Neural progenitor cell (in vitro differentiated cells): ENCODE measurements around the gene MYRIP. TPM values are rescaled to one million over a fixed set of nuclear protein-coding genes. Genes with fewer than 3 reads are reported as not detected.

Source experiments
- DNase-seq: peaks from one replicate; pipeline ENCODE4 v3.0.0-alpha.2; 2016; ENCODE audit warnings: low spot score
- H2AFZ ChIP-seq: fragments of 200-600 bp; sonication (generic); replicated peaks from 2 replicates; pipeline ENCODE4 v1.6.1; 2016; ENCODE audit warnings: antibody characterized with exemption
- H3F3A ChIP-seq: fragments of 200-600 bp; sonication (generic); 2 replicates; pipeline ENCODE4 v1.6.1; 2016; ENCODE audit warnings: antibody characterized with exemption, low read depth
- H3K27ac ChIP-seq: fragments of 200-600 bp; sonication (generic); 2 replicates; pipeline ENCODE4 v1.5.1; 2016; ENCODE audit warnings: mild to moderate bottlenecking
- H3K27me3 ChIP-seq: fragments of 200-600 bp; sonication (generic); 2 replicates; pipeline ENCODE4 v1.6.1; 2016; ENCODE audit warnings: mild to moderate bottlenecking, moderate library complexity
- H3K36me3 ChIP-seq: fragments of 200-600 bp; sonication (generic); 2 replicates; pipeline ENCODE4 v1.5.1; 2016
- H3K4me1 ChIP-seq: fragments of 200-600 bp; sonication (generic); 2 replicates; pipeline ENCODE4 v1.6.1; 2016; ENCODE audit warnings: mixed run types
- H3K4me2 ChIP-seq: fragments of 200-600 bp; sonication (generic); 2 replicates; pipeline ENCODE4 v1.6.1; 2016
- H3K4me3 ChIP-seq: fragments of 200-600 bp; sonication (generic); 2 replicates; pipeline ENCODE4 v1.5.1; 2016
- H3K79me2 ChIP-seq: fragments of 200-600 bp; sonication (generic); 2 replicates; pipeline ENCODE4 v1.6.1; 2016; ENCODE audit warnings: low read depth
- H3K9ac ChIP-seq: fragments of 200-600 bp; sonication (generic); 2 replicates; pipeline ENCODE4 v1.6.1; 2016
- H3K9me3 ChIP-seq: fragments of 200-600 bp; sonication (generic); 2 replicates; pipeline ENCODE4 v1.5.1; 2016; ENCODE audit warnings: low read depth
- H4K20me1 ChIP-seq: fragments of 200-600 bp; sonication (generic); 2 replicates; pipeline ENCODE4 v1.6.1; 2016; ENCODE audit warnings: low read depth
- H3K27ac Mint-ChIP-seq: 3 replicates; pipeline ENCODE4 v1.8.0; 2021; ENCODE audit warnings: mixed read lengths
- H3K27me3 Mint-ChIP-seq: 2 replicates; pipeline ENCODE4 v1.8.0; 2022; ENCODE audit warnings: low read depth, mild to moderate bottlenecking, inconsistent platforms, moderate library complexity, mixed read lengths; ENCODE audit not compliant: insufficient read depth
- H3K36me3 Mint-ChIP-seq: 3 replicates; pipeline ENCODE4 v1.8.0; 2021; ENCODE audit warnings: mixed read lengths
- H3K4me1 Mint-ChIP-seq: 3 replicates; pipeline ENCODE4 v1.8.0; 2021; ENCODE audit warnings: mixed read lengths
- H3K4me3 Mint-ChIP-seq: 3 replicates; pipeline ENCODE4 v1.8.0; 2021; ENCODE audit warnings: mild to moderate bottlenecking, moderate library complexity, mixed read lengths
- H3K9me3 Mint-ChIP-seq: 3 replicates; pipeline ENCODE4 v1.8.0; 2020; ENCODE audit warnings: mixed read lengths
- CTCF ChIP-seq: fragments of 200-600 bp; sonication (generic); IDR thresholded peaks from 2 replicates; pipeline ENCODE4 v1.5.1; 2017; ENCODE audit warnings: antibody characterized with exemption, mild to moderate bottlenecking
- EZH2 ChIP-seq: fragments of 200-600 bp; sonication (generic); IDR thresholded peaks from 2 replicates; pipeline ENCODE4 v1.6.1; 2017; ENCODE audit warnings: antibody characterized with exemption, mild to moderate bottlenecking, moderate library complexity
- EZH2phosphoT487 ChIP-seq: fragments of 200-600 bp; sonication (generic); IDR thresholded peaks from 2 replicates; pipeline ENCODE4 v1.6.1; 2017; ENCODE audit warnings: antibody characterized with exemption
- total RNA-seq: library from RNA; depleted of rRNA; stranded (reverse); fragments of >200 nt; gene quantifications from 2 replicates; pipeline ENCODE4 v1.2.3, GENCODE V29; 2015; ENCODE audit warnings: low replicate concordance

MYRIP gene
- total RNA-seq, 1 donor from 2014 or later, result 0.62 TPM

- H3K9me3 Mint-ChIP-seq, result no peaks in the 10 kb centered on the region
These were observed 360.6 kb downstream of the MYRIP start for GRCh38 chr3:40169983-40170382.

GRCh38 chr3:40170395-40170794, 361.0 kb downstream of the MYRIP start:
- Mint-ChIP-seq H3K27me3 (peaks cover 2% of the 10 kb centered on the region), H3K9me3 (no peaks in the 10 kb centered on the region), H3K4me1 (peaks cover 3% of the 10 kb centered on the region), H3K36me3 (no peaks in the 10 kb centered on the region), H3K4me3 (no peak overlapping the region), H3K27ac (no peak overlapping the region)
- no peak overlapping the region for H3K4me2 ChIP-seq
- TF ChIP-seq EZH2phosphoT487, result no peak
- no peak for TF ChIP-seq EZH2
- no peaks in the 10 kb centered on the region for H3K36me3 ChIP-seq
- no peak overlapping the region for H2AFZ ChIP-seq
- DNase-seq, result no peak
- no peak overlapping the region for H3K27ac ChIP-seq
- no peaks in the 10 kb centered on the region for H3K9me3 ChIP-seq
- no peaks in the 10 kb centered on the region for H3F3A ChIP-seq
- no peak overlapping the region for H3K9ac ChIP-seq
- no peaks in the 10 kb centered on the region for H3K79me2 ChIP-seq
- no peak overlapping the region for H3K4me3 ChIP-seq
- H4K20me1 ChIP-seq, result no peaks in the 10 kb centered on the region
- H3K4me1 ChIP-seq, result no peaks in the 10 kb centered on the region
- H3K27me3 ChIP-seq, result no peaks in the 10 kb centered on the region

More at GRCh38 chr3:40169983-40170382, 360.6 kb downstream of the MYRIP start:
- TF ChIP-seq EZH2 (no peak), EZH2phosphoT487 (no peak), CTCF (no peak)
- Mint-ChIP-seq H3K4me3 (no peak overlapping the region), H3K27me3 (peaks cover 2% of the 10 kb centered on the region), H3K4me1 (peaks cover 3% of the 10 kb centered on the region), H3K36me3 (no peaks in the 10 kb centered on the region), H3K27ac (no peak overlapping the region)
- no peak overlapping the region for H3K4me3 ChIP-seq
- H3K4me2 ChIP-seq, result no peak overlapping the region
- no peak for DNase-seq
- H3K36me3 ChIP-seq, result no peaks in the 10 kb centered on the region
- no peak overlapping the region for H2AFZ ChIP-seq
- H3K27me3 ChIP-seq, result no peaks in the 10 kb centered on the region
- H3K4me1 ChIP-seq, result no peaks in the 10 kb centered on the region
- H3K79me2 ChIP-seq, result no peaks in the 10 kb centered on the region
- H3K9me3 ChIP-seq, result no peaks in the 10 kb centered on the region
- no peak overlapping the region for H3K9ac ChIP-seq
- H4K20me1 ChIP-seq, result no peaks in the 10 kb centered on the region
- no peaks in the 10 kb centered on the region for H3F3A ChIP-seq
- H3K27ac ChIP-seq, result no peak overlapping the region

GRCh38 chr3:40172560-40172959, 363.2 kb downstream of the MYRIP start:
- Histone ChIP-seq H3K27me3 (no peaks in the 10 kb centered on the region), H3K4me3 (no peak overlapping the region), H3K27ac (no peak overlapping the region), H4K20me1 (no peaks in the 10 kb centered on the region), H3K9me3 (no peaks in the 10 kb centered on the region), H3K9ac (no peak overlapping the region), H2AFZ (no peak overlapping the region), H3F3A (no peaks in the 10 kb centered on the region), H3K79me2 (no peaks in the 10 kb centered on the region), H3K4me1 (no peaks in the 10 kb centered on the region), H3K4me2 (no peak overlapping the region), H3K36me3 (no peaks in the 10 kb centered on the region)
- Mint-ChIP-seq H3K27me3 (peaks cover 2% of the 10 kb centered on the region), H3K4me1 (peaks cover 3% of the 10 kb centered on the region), H3K9me3 (no peaks in the 10 kb centered on the region), H3K27ac (no peak overlapping the region), H3K4me3 (no peak overlapping the region), H3K36me3 (no peaks in the 10 kb centered on the region)
- TF ChIP-seq CTCF (no peak), EZH2 (no peak), EZH2phosphoT487 (no peak)
- DNase-seq, result no peak

- Histone ChIP-seq H3K27me3 (no peaks in the 10 kb centered on the region), H3K36me3 (no peaks in the 10 kb centered on the region), H3K4me3 (no peak overlapping the region), H3K4me2 (no peak overlapping the region), H3K9me3 (no peaks in the 10 kb centered on the region), H3K9ac (no peak overlapping the region), H3K27ac (no peak overlapping the region), H2AFZ (no peak overlapping the region), H3F3A (no peaks in the 10 kb centered on the region), H3K79me2 (no peaks in the 10 kb centered on the region), H4K20me1 (no peaks in the 10 kb centered on the region), H3K4me1 (no peaks in the 10 kb centered on the region)
- H3K36me3 Mint-ChIP-seq, result no peaks in the 10 kb centered on the region
- H3K27me3 Mint-ChIP-seq, result peaks cover 2% of the 10 kb centered on the region
- no peak for DNase-seq
- no peak overlapping the region for H3K27ac Mint-ChIP-seq
- H3K4me1 Mint-ChIP-seq, result peaks cover 3% of the 10 kb centered on the region
- no peak for TF ChIP-seq EZH2
- TF ChIP-seq CTCF, result no peak
- TF ChIP-seq EZH2phosphoT487, result no peak
- H3K4me3 Mint-ChIP-seq, result no peak overlapping the region
- H3K9me3 Mint-ChIP-seq, result no peaks in the 10 kb centered on the region
These were observed 363.9 kb downstream of the MYRIP start for GRCh38 chr3:40173227-40173721.
